ENCODE results near the gene OGFOD2. TPM values are rescaled to one million over a fixed set of nuclear protein-coding genes. Genes with fewer than 3 reads are reported as not detected.
A peak's percentile ranks its signal among the peaks of the same experiment; 100 is the strongest.

The OGFOD2 gene
- total and polyA plus RNA-seq, 2 of the 13 experiments (the other 11 are each of a cell fraction or from before 2014, with no cell fraction given): 13.2 to 14.6 TPM

- TF ChIP-seq RARA (CRISPR knock-in tag; IDR thresholded peaks at IDR 0.05) (peak; percentile 51; the same call in 1 of the 2 replicates), TBX2 (CRISPR knock-in tag; IDR thresholded peaks at IDR 0.05; ENCODE audit: borderline replicate concordance) (0 out of 2 replicates have a peak, but pooled peaks have one; percentile 17), MXD1 (CRISPR knock-in tag; IDR thresholded peaks at IDR 0.05) (no peak)
These were observed 32.4 kb upstream of the OGFOD2 start (continued) for GRCh38 chr12:122942637-122943036.

- H3K4me1 ChIP-seq (ENCODE audit: insufficient read depth, low read length): peaks cover 29% of the 10 kb centered on the region
- no peaks in the 10 kb centered on the region; a peak in 1 of 5 replicates for H3K36me3 ChIP-seq (replicated peaks in 1 of 2; ENCODE audit: control insufficient read depth in 1 of 2, insufficient read depth in 2 of 2, low read length in 2 of 2)
- no peaks in the 10 kb centered on the region for H4K20me1 ChIP-seq (ENCODE audit: insufficient read depth, low read length)
- no peak overlapping the region for H3K27ac ChIP-seq (ENCODE audit: extremely low read length, insufficient read depth, low read length)
- no peaks in the 10 kb centered on the region for H3K9me3 ChIP-seq (ENCODE audit: low read length)
- no peak for DNase-seq (ENCODE audit: low spot score)
- H3K79me2 ChIP-seq (ENCODE audit: insufficient read depth, low read length): no peaks in the 10 kb centered on the region
- no peak overlapping the region for H2AFZ ChIP-seq (ENCODE audit: low read length)
- H3K9ac ChIP-seq (ENCODE audit: insufficient read depth, low read depth, low read length): no peak overlapping the region
- 91% methylated on average over 13 of the region's 13 CpGs for WGBS (ENCODE audit: low lambda C conversion rate)
- H3K4me2 ChIP-seq (ENCODE audit: low read depth, low read length): no peak overlapping the region
- TF ChIP-seq ZNF33B (CRISPR knock-in tag; IDR thresholded peaks at IDR 0.05): no peak
- no peak for TF ChIP-seq SNRNP70 (IDR thresholded peaks at IDR 0.05; ENCODE audit: low read depth, low read length)
- TF ChIP-seq ZBTB38 (CRISPR knock-in tag; IDR thresholded peaks at IDR 0.05): peak; percentile 51; the same call in 1 of the 2 replicates
- no peak for TF ChIP-seq GRHL1 (CRISPR knock-in tag; conservative IDR thresholded peaks at IDR 0.05)
- no peak for TF ChIP-seq SIN3B (IDR thresholded peaks at IDR 0.05; ENCODE audit: low read length)
- in situ Hi-C loops (cut with HindIII; ENCODE audit: extremely low pct_ligation_motif_present, low pct_unique_long_range_greater_than_20kb) (no loop called here), intact Hi-C loops (cut with micrococcal nuclease; ENCODE audit: unreplicated experiment) (no loop called here)
- CTCF ChIA-PET (ENCODE audit: low intra/inter-chr PET ratio, low total read pairs): no interaction called here
- no peaks in the 10 kb centered on the region; a peak in 1 of 5 replicates for H3K27me3 ChIP-seq (ENCODE audit: control insufficient read depth in 1 of 2, insufficient read depth in 2 of 2, low read length in 2 of 2)
- no TSS peak for BruUV-seq (replicated peaks)
- FAIRE-seq: no peak
- no peak for ATAC-seq
- POLR2A ChIA-PET: interaction anchor here (1.5 kb wide), 1 partner anchor 45 kb away, joined by 19 read pairs; no protein-coding TSS in a partner anchor
- H3K4me3 ChIP-seq (replicated peaks in 1 of 3; ENCODE audit: insufficient read depth in 1 of 3, low read depth in 2 of 3, low read length in 3 of 3): no peak overlapping the region
These were observed 31.8 kb upstream of the OGFOD2 start for GRCh38 chr12:122943196-122943595.

Measured in HepG2 (cell line).